GM13976 (cell line): Measurements from ENCODE around the gene CEMP1.

ENCODE experiments used
- DNase-seq: peaks from one replicate; pipeline ENCODE4 v3.0.0; 2012; ENCODE audit warnings: low spot score
- in situ Hi-C: fragments of 300-500 bp; cut with MboI; formaldehyde crosslinking; loops from one replicate; pipeline ENCODE4 v1.12.0; 2022; ENCODE audit warnings: low sequenced_read_pairs, mixed read lengths, inconsistent platforms; ENCODE audit not compliant: unreplicated experiment
- TF ChIP-seq, protein P1 (sequence below): IDR thresholded peaks from 2 replicates; pipeline ENCODE4 v1.5.1; 2012; ENCODE audit warnings: borderline replicate concordance, mild to moderate bottlenecking; ENCODE audit not compliant: insufficient read depth; ENCODE audit errors: extremely low read depth, missing control alignments, control extremely low read depth

The CEMP1 gene

GRCh38 chr16:2501946-2502895 is 29.0 kb downstream of the CEMP1 start:
- DNase-seq: no peak
- TF ChIP-seq, protein P1, sequence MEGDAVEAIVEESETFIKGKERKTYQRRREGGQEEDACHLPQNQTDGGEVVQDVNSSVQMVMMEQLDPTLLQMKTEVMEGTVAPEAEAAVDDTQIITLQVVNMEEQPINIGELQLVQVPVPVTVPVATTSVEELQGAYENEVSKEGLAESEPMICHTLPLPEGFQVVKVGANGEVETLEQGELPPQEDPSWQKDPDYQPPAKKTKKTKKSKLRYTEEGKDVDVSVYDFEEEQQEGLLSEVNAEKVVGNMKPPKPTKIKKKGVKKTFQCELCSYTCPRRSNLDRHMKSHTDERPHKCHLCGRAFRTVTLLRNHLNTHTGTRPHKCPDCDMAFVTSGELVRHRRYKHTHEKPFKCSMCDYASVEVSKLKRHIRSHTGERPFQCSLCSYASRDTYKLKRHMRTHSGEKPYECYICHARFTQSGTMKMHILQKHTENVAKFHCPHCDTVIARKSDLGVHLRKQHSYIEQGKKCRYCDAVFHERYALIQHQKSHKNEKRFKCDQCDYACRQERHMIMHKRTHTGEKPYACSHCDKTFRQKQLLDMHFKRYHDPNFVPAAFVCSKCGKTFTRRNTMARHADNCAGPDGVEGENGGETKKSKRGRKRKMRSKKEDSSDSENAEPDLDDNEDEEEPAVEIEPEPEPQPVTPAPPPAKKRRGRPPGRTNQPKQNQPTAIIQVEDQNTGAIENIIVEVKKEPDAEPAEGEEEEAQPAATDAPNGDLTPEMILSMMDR: no peak
- in situ Hi-C loops: no loop called here

DNA sequence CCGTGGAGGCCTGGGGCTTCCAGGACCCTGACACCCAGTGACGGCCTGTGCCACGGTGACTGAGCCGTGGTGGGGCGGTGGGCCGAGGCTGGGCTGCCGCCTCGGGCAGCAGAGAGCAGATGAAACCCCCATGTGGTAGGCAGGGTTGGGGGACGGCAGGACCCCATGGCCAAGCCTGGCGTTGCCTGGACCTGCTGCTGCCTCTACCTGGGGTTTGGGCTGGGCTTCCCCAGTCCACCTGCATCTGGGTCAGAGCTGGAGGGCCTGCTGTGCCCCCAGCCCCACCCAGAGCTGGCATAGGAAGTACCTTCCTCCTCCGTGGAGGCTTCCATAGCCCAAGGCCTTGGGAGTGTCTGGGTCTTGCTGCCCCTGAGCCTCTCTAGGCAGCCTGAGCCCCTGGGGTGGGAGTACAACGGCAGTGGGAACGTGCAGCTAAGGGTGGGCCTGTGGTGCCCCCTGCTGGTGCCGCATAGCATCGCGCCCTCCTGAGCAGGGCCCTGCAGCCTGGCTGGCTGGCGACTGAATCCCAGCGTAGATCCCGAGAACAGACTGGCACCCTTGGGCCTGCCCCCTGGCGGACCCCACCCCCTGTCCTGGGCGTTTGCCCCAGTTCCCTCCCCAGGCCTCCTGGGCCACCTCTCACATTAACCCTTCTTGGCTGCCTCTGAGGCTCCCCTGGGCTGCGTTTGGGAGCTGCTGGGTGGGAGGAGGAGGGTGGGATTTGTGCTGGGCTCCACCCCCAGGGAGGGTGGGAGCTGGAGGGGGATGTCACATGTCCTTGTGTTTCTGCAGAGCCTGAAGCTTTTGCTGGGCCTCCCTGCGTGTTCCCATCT is 30.1 kb downstream of the CEMP1 start:
- DNase-seq: peak; percentile 92
- TF ChIP-seq, protein P1: peak; percentile 99
- in situ Hi-C loops: no loop called here

DNA sequence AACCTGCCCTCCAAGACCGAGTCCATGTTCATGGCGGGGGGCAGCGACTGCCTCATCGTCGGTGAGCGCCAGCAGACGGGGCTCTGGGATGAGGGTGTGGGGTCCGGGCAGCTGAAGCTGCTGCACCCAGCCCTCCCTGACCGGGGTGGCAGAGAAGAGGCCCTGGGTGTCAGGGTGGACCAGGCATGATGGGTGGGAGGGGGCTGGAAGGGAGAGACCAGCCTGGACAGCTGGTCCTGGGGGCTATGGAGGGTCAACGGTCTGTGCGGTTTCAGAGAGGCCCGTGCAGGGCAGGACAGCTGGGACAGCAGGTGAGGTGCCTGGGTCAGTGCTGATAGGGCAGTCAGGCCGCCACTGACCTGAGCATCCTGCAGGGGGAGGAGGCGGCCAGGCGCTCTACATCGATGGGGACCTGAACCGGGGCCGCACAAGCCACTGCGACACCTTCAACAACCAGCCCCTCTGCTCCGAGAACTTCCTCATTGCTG is 30.7 kb downstream of the CEMP1 start:
- in situ Hi-C loops: no loop called here
- TF ChIP-seq, protein P1: no peak
- DNase-seq: no peak

DNA sequence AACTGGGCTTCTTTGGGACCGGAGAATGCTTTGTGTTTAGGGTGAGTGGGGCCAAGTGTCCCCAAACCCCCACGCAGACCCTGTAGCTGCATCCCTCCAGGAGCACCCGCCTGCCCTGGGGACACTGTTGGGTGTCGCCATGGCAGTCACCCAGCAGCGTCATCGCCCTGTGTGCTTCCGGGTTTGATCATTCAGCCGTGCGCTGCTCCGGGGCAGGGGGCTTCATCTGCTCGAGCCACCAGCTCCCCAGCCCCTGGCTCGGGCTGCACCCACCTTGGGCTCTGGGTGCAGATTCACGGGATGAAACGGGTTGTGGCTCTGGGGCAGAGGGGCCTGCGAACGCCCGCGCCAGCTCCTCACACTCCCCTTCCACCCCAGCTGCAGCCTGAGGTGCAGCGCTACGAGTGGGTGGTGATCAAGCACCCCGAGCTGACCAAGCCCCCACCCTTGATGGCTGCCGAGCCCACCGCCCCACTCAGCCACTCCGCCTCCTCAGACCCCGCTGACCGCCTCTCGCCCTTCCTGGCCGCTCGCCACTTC is 31.2 kb downstream of the CEMP1 start:
- in situ Hi-C loops: loop anchor here (25.0 kb wide), 1 partner anchor 488 kb away; the partner anchor contains the start of genes NPW and ZNF598
- no peak for DNase-seq
- TF ChIP-seq, protein P1: no peak

DNA sequence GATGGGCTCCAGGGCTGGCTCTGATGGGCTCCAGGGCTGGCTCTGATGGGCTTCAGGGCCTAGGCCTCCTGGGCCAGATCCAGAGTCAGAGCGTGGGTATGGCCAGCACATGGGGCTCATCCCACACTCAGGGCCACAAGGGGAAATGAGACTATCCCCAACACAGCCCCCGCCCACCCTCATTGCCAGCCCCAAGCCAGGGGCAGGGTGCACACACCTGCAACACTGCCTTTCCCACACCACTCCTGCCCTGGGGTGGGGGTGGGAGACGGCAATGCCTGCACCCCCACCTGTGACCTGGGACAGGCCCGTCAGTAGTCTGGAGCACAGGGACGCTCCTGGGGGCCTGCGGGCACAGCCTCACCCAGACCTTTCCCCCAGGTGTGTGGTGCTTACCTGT is 31.8 kb downstream of the CEMP1 start:
- in situ Hi-C loops: loop anchor here (25.0 kb wide), 1 partner anchor 487 kb away; the partner anchor contains the start of genes NPW and ZNF598
- no peak for DNase-seq
- TF ChIP-seq, protein P1: no peak
